ENCODE data around the gene KMT2C.

DNA sequence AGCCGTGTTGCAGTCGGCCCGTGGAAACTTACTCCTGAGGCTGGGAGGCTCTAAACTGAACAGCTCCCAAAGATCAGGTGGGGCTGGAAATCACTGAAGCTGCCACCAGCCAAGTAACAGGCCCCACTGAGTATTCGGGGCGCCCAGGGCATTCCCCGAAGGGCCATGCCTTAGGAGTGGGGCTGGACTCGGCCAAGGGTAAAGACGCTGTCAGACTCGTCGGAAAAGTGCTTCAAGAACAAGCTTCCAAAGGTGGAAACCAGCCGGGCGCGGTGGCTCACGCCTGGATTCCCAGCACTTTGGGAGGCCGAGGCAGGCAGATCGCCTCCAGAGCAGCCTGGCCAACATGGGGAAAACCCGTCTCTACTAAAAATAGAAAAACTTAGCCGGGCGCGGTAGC is 307.6 kb downstream of the KMT2C start:
- TF ChIP-seq, protein P1, sequence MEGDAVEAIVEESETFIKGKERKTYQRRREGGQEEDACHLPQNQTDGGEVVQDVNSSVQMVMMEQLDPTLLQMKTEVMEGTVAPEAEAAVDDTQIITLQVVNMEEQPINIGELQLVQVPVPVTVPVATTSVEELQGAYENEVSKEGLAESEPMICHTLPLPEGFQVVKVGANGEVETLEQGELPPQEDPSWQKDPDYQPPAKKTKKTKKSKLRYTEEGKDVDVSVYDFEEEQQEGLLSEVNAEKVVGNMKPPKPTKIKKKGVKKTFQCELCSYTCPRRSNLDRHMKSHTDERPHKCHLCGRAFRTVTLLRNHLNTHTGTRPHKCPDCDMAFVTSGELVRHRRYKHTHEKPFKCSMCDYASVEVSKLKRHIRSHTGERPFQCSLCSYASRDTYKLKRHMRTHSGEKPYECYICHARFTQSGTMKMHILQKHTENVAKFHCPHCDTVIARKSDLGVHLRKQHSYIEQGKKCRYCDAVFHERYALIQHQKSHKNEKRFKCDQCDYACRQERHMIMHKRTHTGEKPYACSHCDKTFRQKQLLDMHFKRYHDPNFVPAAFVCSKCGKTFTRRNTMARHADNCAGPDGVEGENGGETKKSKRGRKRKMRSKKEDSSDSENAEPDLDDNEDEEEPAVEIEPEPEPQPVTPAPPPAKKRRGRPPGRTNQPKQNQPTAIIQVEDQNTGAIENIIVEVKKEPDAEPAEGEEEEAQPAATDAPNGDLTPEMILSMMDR (IDR thresholded peaks at IDR 0.05) = no peak
- TF ChIP-seq POLR2A (IDR thresholded peaks at IDR 0.05) = no peak
